IMR-90 (cell line): ENCODE data around the gene KRTAP5-3. TPM values are rescaled to one million over a fixed set of nuclear protein-coding genes. Genes with fewer than 3 reads are reported as not detected.
A peak's percentile ranks its signal among the peaks of the same experiment; 100 is the strongest.

Experiments used
- ATAC-seq: fragments of 200-7000 bp; cut with Tn5 transposase; 2 replicates; pipeline ENCODE4 v1.9.1; 2020; ENCODE audit warnings: low read depth, mild to moderate bottlenecking, moderate library complexity
- BruUV-seq: library from RNA; stranded (reverse); fragments of 400-500 nt; replicated peaks from 2 replicates; lab custom pipeline; 2021; lab: Mats Ljungman, UMichigan
- CTCF ChIA-PET: fragments of 300-600 bp; formaldehyde crosslinking; extraction: SDS; loops from one replicate; lab custom pipeline; 2021; ENCODE audit warnings: antibody characterized with exemption; lab: Yijun Ruan, JAX
- POLR2A ChIA-PET: fragments of 300-600 bp; sonication (Branson Sonifier 250); formaldehyde crosslinking; loops from one replicate; lab custom pipeline; 2022; ENCODE audit warnings: antibody characterized with exemption; ENCODE audit not compliant: unreplicated experiment; lab: Charles Lee
- DNase-seq: peaks from one replicate; pipeline ENCODE4 v3.0.0; 2013
- H2AFZ ChIP-seq: replicated peaks from 2 replicates; pipeline ENCODE3; 2013; ENCODE audit warnings: low read length, mild to moderate bottlenecking; ENCODE audit not compliant: poor library complexity
- H2AK5ac ChIP-seq: 2 replicates; pipeline ENCODE4 v1.6.1; 2013; ENCODE audit warnings: low read depth, low read length, inconsistent platforms
- H2AK9ac ChIP-seq: replicated peaks from 2 replicates; pipeline ENCODE3; 2013; ENCODE audit warnings: mild to moderate bottlenecking, low read depth, low read length, moderate library complexity; ENCODE audit not compliant: poor library complexity
- H2BK120ac ChIP-seq: 2 replicates; pipeline ENCODE4 v1.6.1; 2013; ENCODE audit warnings: low read depth, low read length, inconsistent platforms
- H2BK15ac ChIP-seq: 3 replicates; pipeline ENCODE4 v1.6.1; 2013; ENCODE audit warnings: low read depth, low read length, inconsistent platforms
- H2BK20ac ChIP-seq: 2 replicates; pipeline ENCODE4 v1.6.1; 2013; ENCODE audit warnings: low read depth, mild to moderate bottlenecking, inconsistent platforms, low read length, moderate library complexity
- H2BK5ac ChIP-seq: 2 replicates; pipeline ENCODE4 v1.6.1; 2013; ENCODE audit warnings: mild to moderate bottlenecking, low read depth, low read length, inconsistent platforms; ENCODE audit not compliant: poor library complexity, severe bottlenecking
- H3K14ac ChIP-seq: replicated peaks from 2 replicates; pipeline ENCODE4 v1.6.1; 2013; ENCODE audit warnings: low read depth, low read length, inconsistent platforms
- H3K18ac ChIP-seq: 2 replicates; pipeline ENCODE4 v1.6.1; 2013; ENCODE audit warnings: low read depth, low read length, control low read depth
- H3K23ac ChIP-seq: 2 replicates; pipeline ENCODE4 v1.6.1; 2013; ENCODE audit warnings: low read depth, low read length, inconsistent platforms
- H3K27ac ChIP-seq: 2 replicates; pipeline ENCODE4 v1.5.1; 2013; ENCODE audit warnings: mild to moderate bottlenecking, control low read depth, low read length; ENCODE audit not compliant: insufficient read depth
- H3K27me3 ChIP-seq: 2 replicates; pipeline ENCODE4 v1.6.1; 2013; ENCODE audit warnings: low read length; ENCODE audit not compliant: control insufficient read depth, insufficient read depth
- H3K36me3 ChIP-seq: 2 replicates; pipeline ENCODE4 v1.6.1; 2013; ENCODE audit warnings: low read length, mixed read lengths; ENCODE audit not compliant: control insufficient read depth, insufficient read depth
- H3K4ac ChIP-seq: 2 replicates; pipeline ENCODE4 v1.6.1; 2013; ENCODE audit warnings: low read depth, low read length, inconsistent platforms
- H3K4me1 ChIP-seq: 2 replicates; pipeline ENCODE4 v1.6.1; 2013; ENCODE audit warnings: low read length, mixed read lengths; ENCODE audit not compliant: control insufficient read depth, insufficient read depth
- H3K4me2 ChIP-seq: 2 replicates; pipeline ENCODE4 v1.6.1; 2013; ENCODE audit warnings: low read depth, mild to moderate bottlenecking, control low read depth, low read length, moderate library complexity
- H3K4me3 ChIP-seq: 2 replicates; pipeline ENCODE4 v1.5.1; 2013; ENCODE audit warnings: low read depth, mild to moderate bottlenecking, control low read depth, low read length, moderate library complexity; ENCODE audit not compliant: insufficient read depth
- H3K56ac ChIP-seq: 2 replicates; pipeline ENCODE4 v1.6.1; 2013; ENCODE audit warnings: low read length, inconsistent platforms; ENCODE audit not compliant: insufficient read depth; ENCODE audit errors: extremely low read depth
- H3K79me1 ChIP-seq, 2 experiments: 2 replicates each; pipeline ENCODE4 v1.6.1; 2013; ENCODE audit warnings: low read length in 2 of 2, inconsistent platforms in 1 of 2, low read depth in 1 of 2
- H3K9ac ChIP-seq: 2 replicates; pipeline ENCODE4 v1.6.1; 2013; ENCODE audit warnings: low read depth, low read length, control low read depth
- H3K9me1 ChIP-seq: 2 replicates; pipeline ENCODE4 v1.6.1; 2013; ENCODE audit warnings: low read length, inconsistent platforms; ENCODE audit not compliant: insufficient read depth
- H3K9me3 ChIP-seq: 2 replicates; pipeline ENCODE4 v1.6.1; 2013; ENCODE audit warnings: low read length; ENCODE audit not compliant: control insufficient read depth, insufficient read depth
- H4K20me1 ChIP-seq: 2 replicates; pipeline ENCODE4 v1.6.1; 2013; ENCODE audit warnings: low read length, inconsistent platforms; ENCODE audit not compliant: insufficient read depth
- H4K5ac ChIP-seq: 2 replicates; pipeline ENCODE4 v1.6.1; 2013; ENCODE audit warnings: mild to moderate bottlenecking, low read depth, low read length, control low read depth
- H4K8ac ChIP-seq, 2 experiments: 2 replicates each; pipeline ENCODE4 v1.6.1; 2013; ENCODE audit warnings: low read depth in 2 of 2, low read length in 2 of 2, control low read depth in 1 of 2, inconsistent platforms in 1 of 2
- H4K91ac ChIP-seq: 2 replicates; pipeline ENCODE4 v1.6.1; 2013; ENCODE audit warnings: low read depth, low read length, inconsistent platforms; ENCODE audit not compliant: insufficient read depth
- BHLHE40 ChIP-seq: fragments of 150-350 bp; IDR thresholded peaks from 2 replicates; pipeline ENCODE4 v1.6.1; 2016; ENCODE audit warnings: mild to moderate bottlenecking, low read depth, low read length
- CEBPB ChIP-seq: IDR thresholded peaks from 2 replicates; pipeline ENCODE4 v1.6.1; 2012; ENCODE audit warnings: low read depth, low read length, improper control_type of control experiment
- CHD1 ChIP-seq: IDR thresholded peaks from 2 replicates; pipeline ENCODE4 v1.6.1; 2012; ENCODE audit warnings: low read depth, low read length, improper control_type of control experiment
- FOS ChIP-seq: fragments of 150-350 bp; IDR thresholded peaks from 2 replicates; pipeline ENCODE4 v1.6.1; 2016; ENCODE audit warnings: low read depth, low read length
- MAFK ChIP-seq: IDR thresholded peaks from 2 replicates; pipeline ENCODE4 v1.6.1; 2012; ENCODE audit warnings: low read depth, low read length, improper control_type of control experiment
- MAZ ChIP-seq: IDR thresholded peaks from 2 replicates; pipeline ENCODE4 v1.6.1; 2012; ENCODE audit warnings: low read depth, mild to moderate bottlenecking, low read length, improper control_type of control experiment, moderate library complexity, borderline replicate concordance
- MXI1 ChIP-seq: IDR thresholded peaks from 2 replicates; pipeline ENCODE4 v1.6.1; 2012; ENCODE audit warnings: low read depth, mild to moderate bottlenecking, low read length, moderate library complexity, borderline replicate concordance
- NFE2L2 ChIP-seq: fragments of 150-350 bp; IDR thresholded peaks from 2 replicates; pipeline ENCODE4 v1.6.1; 2016; ENCODE audit warnings: low read depth, mild to moderate bottlenecking, low read length
- POLR2A ChIP-seq: IDR thresholded peaks from 2 replicates; pipeline ENCODE4 v1.6.1; 2012; ENCODE audit warnings: mild to moderate bottlenecking, low read depth, low read length
- RAD21 ChIP-seq: IDR thresholded peaks from 2 replicates; pipeline ENCODE4 v1.6.1; 2012; ENCODE audit warnings: low read length, improper control_type of control experiment
- RCOR1 ChIP-seq: IDR thresholded peaks from 2 replicates; pipeline ENCODE4 v1.6.1; 2012; ENCODE audit warnings: mild to moderate bottlenecking, low read length, improper control_type of control experiment; ENCODE audit not compliant: insufficient replicate concordance
- RFX5 ChIP-seq: IDR thresholded peaks from 2 replicates; pipeline ENCODE4 v1.8.0; 2012; ENCODE audit warnings: low read depth, mild to moderate bottlenecking, low read length, moderate library complexity
- SMC3 ChIP-seq: fragments of 150-350 bp; IDR thresholded peaks from 2 replicates; pipeline ENCODE4 v1.6.1; 2016; ENCODE audit warnings: low read depth, mild to moderate bottlenecking, antibody characterized with exemption, low read length, moderate library complexity
- WGBS, 2 experiments: methylation state at CpG; one replicate each; pipeline versions ENCODE4 v1.1.5 to v1.1.7; 2013; ENCODE audit warnings: missing lambda C conversion rate in 2 of 2; ENCODE audit not compliant: insufficient read length in 1 of 2; ENCODE audit errors: extremely low coverage in 2 of 2; 5-methylcytosine and 5-hydroxymethylcytosine counted together
- dilution Hi-C: fragments of 300-500 bp; cut with HindIII; formaldehyde crosslinking; loops from one replicate; pipeline ENCODE4 v1.14.3; 2018; ENCODE audit warnings: low sequenced_read_pairs; ENCODE audit not compliant: unreplicated experiment
- in situ Hi-C: fragments of 300-500 bp; cut with MboI; formaldehyde crosslinking; loops from 3 replicates; pipeline ENCODE4 v1.14.3; 2019; ENCODE audit warnings: low sequenced_read_pairs, inconsistent platforms, mixed read lengths
- intact Hi-C: fragments of 100-400 bp; cut with micrococcal nuclease; formaldehyde crosslinking; loops from 2 replicates; pipeline ENCODE4 v1.10.0; 2022
- polyA plus RNA-seq, 3 experiments: library from polyadenylated mRNA; depleted of rRNA; stranded (reverse); fragments of >200 nt; gene quantifications; 2 replicates each; pipeline ENCODE4 v1.2.3, GENCODE V29; 2012; ENCODE audit warnings: low replicate concordance in 1 of 3
- total RNA-seq: library from RNA; depleted of rRNA; stranded (reverse); fragments of >200 nt; gene quantifications from 2 replicates; pipeline ENCODE4 v1.2.3, GENCODE V29; 2012
- TF ChIP-seq, protein P1 (sequence below): conservative IDR thresholded peaks from 2 replicates; pipeline ENCODE4 v1.5.1; 2012; ENCODE audit warnings: mild to moderate bottlenecking, low read depth, low read length, improper control_type of control experiment
- TF ChIP-seq, protein P2 (sequence below): fragments of 150-350 bp; IDR thresholded peaks from 2 replicates; pipeline ENCODE4 v1.6.1; 2016; ENCODE audit warnings: low read depth, mild to moderate bottlenecking, low read length, moderate library complexity, borderline replicate concordance
- TF ChIP-seq, protein P3 (sequence below): fragments of 150-350 bp; IDR thresholded peaks from 2 replicates; pipeline ENCODE4 v1.6.1; 2017; ENCODE audit warnings: mild to moderate bottlenecking, antibody characterized with exemption, low read length, low read depth

KRTAP5-3 gene
- total and polyA plus RNA-seq, 2 of the 4 experiments (the other 2 are of a cell fraction): not detected

DNA sequence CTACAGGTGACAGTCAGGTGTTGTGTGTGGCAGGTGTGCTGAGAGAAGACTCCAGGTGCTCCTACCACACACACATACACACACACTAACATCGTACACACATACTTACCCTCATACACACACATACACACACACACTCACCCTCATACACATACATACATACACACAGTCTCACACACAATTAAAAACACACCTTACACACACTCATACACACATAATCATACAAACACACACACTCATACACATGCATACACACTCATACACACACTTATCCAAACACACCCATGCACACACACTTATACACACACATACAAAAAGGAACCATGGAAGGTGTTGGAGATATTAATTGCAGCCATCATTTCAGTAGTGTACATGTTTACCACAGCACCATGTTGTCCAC lies 4.6 kb downstream of the KRTAP5-3 start:
- CTCF ChIA-PET: no interaction called here

More for the DNA sequence above, 4.6 kb downstream of the KRTAP5-3 start:
- Histone ChIP-seq H4K20me1 (no peaks in the 10 kb centered on the region), H3K4me3 (no peak overlapping the region), H3K4me2 (no peak overlapping the region), H3K14ac (no peak overlapping the region), H2AK9ac (no peak overlapping the region), H3K79me1 (no peaks in the 10 kb centered on the region), H3K23ac (no peak overlapping the region), H3K18ac (no peak overlapping the region), H4K91ac (no peak overlapping the region), H3K9me3 (no peaks in the 10 kb centered on the region), H3K4me1 (no peaks in the 10 kb centered on the region), H2BK20ac (no peak overlapping the region), H3K36me3 (no peaks in the 10 kb centered on the region), H4K8ac (no peak overlapping the region), H2BK120ac (no peak overlapping the region), H2AFZ (no peak overlapping the region), H3K9me1 (no peaks in the 10 kb centered on the region), H3K56ac (no peak overlapping the region), H4K5ac (no peak overlapping the region), H2AK5ac (no peak overlapping the region), H2BK5ac (peak overlapping the region; percentile 26), H3K9ac (no peak overlapping the region), H3K27me3 (peaks cover 56% of the 10 kb centered on the region), H3K27ac (no peak overlapping the region), H2BK15ac (no peak overlapping the region), H3K4ac (no peak overlapping the region)
- intact Hi-C loops (no loop called here), dilution Hi-C loops (no loop called here), in situ Hi-C loops (no loop called here)
- no TSS peak for BruUV-seq
- 67% methylated on average over 1 of the region's 1 CpG; no CpG with 5 or more reads in 1 of the 2 experiments for WGBS, 2 experiments
- POLR2A ChIA-PET: no interaction called here
- TF ChIP-seq NFE2L2 (no peak), RAD21 (no peak), SMC3 (no peak), RFX5 (no peak), FOS (no peak), RCOR1 (no peak), MAZ (no peak), POLR2A (no peak), CEBPB (no peak), CHD1 (no peak), MAFK (no peak), MXI1 (no peak), BHLHE40 (no peak)
- TF ChIP-seq, protein P1, sequence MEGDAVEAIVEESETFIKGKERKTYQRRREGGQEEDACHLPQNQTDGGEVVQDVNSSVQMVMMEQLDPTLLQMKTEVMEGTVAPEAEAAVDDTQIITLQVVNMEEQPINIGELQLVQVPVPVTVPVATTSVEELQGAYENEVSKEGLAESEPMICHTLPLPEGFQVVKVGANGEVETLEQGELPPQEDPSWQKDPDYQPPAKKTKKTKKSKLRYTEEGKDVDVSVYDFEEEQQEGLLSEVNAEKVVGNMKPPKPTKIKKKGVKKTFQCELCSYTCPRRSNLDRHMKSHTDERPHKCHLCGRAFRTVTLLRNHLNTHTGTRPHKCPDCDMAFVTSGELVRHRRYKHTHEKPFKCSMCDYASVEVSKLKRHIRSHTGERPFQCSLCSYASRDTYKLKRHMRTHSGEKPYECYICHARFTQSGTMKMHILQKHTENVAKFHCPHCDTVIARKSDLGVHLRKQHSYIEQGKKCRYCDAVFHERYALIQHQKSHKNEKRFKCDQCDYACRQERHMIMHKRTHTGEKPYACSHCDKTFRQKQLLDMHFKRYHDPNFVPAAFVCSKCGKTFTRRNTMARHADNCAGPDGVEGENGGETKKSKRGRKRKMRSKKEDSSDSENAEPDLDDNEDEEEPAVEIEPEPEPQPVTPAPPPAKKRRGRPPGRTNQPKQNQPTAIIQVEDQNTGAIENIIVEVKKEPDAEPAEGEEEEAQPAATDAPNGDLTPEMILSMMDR: no peak
- TF ChIP-seq, protein P2, sequence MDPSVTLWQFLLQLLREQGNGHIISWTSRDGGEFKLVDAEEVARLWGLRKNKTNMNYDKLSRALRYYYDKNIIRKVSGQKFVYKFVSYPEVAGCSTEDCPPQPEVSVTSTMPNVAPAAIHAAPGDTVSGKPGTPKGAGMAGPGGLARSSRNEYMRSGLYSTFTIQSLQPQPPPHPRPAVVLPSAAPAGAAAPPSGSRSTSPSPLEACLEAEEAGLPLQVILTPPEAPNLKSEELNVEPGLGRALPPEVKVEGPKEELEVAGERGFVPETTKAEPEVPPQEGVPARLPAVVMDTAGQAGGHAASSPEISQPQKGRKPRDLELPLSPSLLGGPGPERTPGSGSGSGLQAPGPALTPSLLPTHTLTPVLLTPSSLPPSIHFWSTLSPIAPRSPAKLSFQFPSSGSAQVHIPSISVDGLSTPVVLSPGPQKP: no peak
- TF ChIP-seq, protein P3, sequence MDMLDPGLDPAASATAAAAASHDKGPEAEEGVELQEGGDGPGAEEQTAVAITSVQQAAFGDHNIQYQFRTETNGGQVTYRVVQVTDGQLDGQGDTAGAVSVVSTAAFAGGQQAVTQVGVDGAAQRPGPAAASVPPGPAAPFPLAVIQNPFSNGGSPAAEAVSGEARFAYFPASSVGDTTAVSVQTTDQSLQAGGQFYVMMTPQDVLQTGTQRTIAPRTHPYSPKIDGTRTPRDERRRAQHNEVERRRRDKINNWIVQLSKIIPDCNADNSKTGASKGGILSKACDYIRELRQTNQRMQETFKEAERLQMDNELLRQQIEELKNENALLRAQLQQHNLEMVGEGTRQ: no peak
- ATAC-seq (no peak), DNase-seq (no peak)
